Chondrocyte (in vitro differentiated cells): Measurements from ENCODE around the gene HS6ST3. TPM values are rescaled to one million over a fixed set of nuclear protein-coding genes. Genes with fewer than 3 reads are reported as not detected.
A peak's percentile ranks its signal among the peaks of the same experiment; 100 is the strongest.

Source experiments
- DNase-seq: peaks from one replicate; pipeline ENCODE4 v3.0.0; 2021; ENCODE audit warnings: mixed read lengths, low spot score
- H3K27ac Mint-ChIP-seq: one replicate; pipeline ENCODE4 v1.8.0; 2021; ENCODE audit warnings: mild to moderate bottlenecking, moderate library complexity, mixed read lengths; ENCODE audit not compliant: unreplicated experiment
- H3K27me3 Mint-ChIP-seq: 2 replicates; pipeline ENCODE4 v1.8.0; 2021; ENCODE audit warnings: low read depth, mixed read lengths
- H3K36me3 Mint-ChIP-seq: 2 replicates; pipeline ENCODE4 v1.8.0; 2021; ENCODE audit warnings: low read depth, mixed read lengths
- H3K4me1 Mint-ChIP-seq: 2 replicates; pipeline ENCODE4 v1.8.0; 2021; ENCODE audit warnings: low read depth, mild to moderate bottlenecking, mixed read lengths
- H3K4me3 Mint-ChIP-seq: one replicate; pipeline ENCODE4 v1.8.0; 2021; ENCODE audit warnings: mild to moderate bottlenecking, moderate library complexity, mixed read lengths; ENCODE audit not compliant: unreplicated experiment
- H3K9me3 Mint-ChIP-seq: 2 replicates; pipeline ENCODE4 v1.8.0; 2021; ENCODE audit warnings: low read depth, mixed read lengths
- CTCF ChIP-seq: fragments of 200-600 bp; sonication (generic); IDR thresholded peaks from 2 replicates; pipeline ENCODE4 v1.5.0; 2021; ENCODE audit warnings: antibody characterized with exemption, mild to moderate bottlenecking, moderate library complexity
- total RNA-seq: library from RNA; stranded (reverse); gene quantifications from 3 replicates; pipeline ENCODE4 v1.2.1, GENCODE V29; 2021

Gene HS6ST3
- total RNA-seq, 1 donor from 2014 or later, result not detected

- Mint-ChIP-seq H3K36me3 (no peaks in the 10 kb centered on the region), H3K4me1 (no peaks in the 10 kb centered on the region), H3K9me3 (no peaks in the 10 kb centered on the region), H3K27ac (no peak overlapping the region), H3K27me3 (peaks cover 43% of the 10 kb centered on the region), H3K4me3 (no peak overlapping the region)
- no peak for DNase-seq
- no peak for TF ChIP-seq CTCF
Measured at GRCh38 chr13:96072392-96072791, 17.5 kb upstream of the HS6ST3 start.

GRCh38 chr13:96075953-96076543, 13.9 kb upstream of the HS6ST3 start:
- no peaks in the 10 kb centered on the region for H3K9me3 Mint-ChIP-seq
- no peaks in the 10 kb centered on the region for H3K4me1 Mint-ChIP-seq
- H3K27me3 Mint-ChIP-seq, result peaks cover 51% of the 10 kb centered on the region
- no peak for DNase-seq
- no peak overlapping the region for H3K27ac Mint-ChIP-seq
- H3K4me3 Mint-ChIP-seq, result no peak overlapping the region
- TF ChIP-seq CTCF, result peak; percentile 81
- H3K36me3 Mint-ChIP-seq, result no peaks in the 10 kb centered on the region

- no peak for TF ChIP-seq CTCF
- Mint-ChIP-seq H3K27ac (no peak overlapping the region), H3K36me3 (peaks cover under 1% of the 10 kb centered on the region), H3K4me1 (no peaks in the 10 kb centered on the region), H3K4me3 (no peak overlapping the region), H3K9me3 (no peaks in the 10 kb centered on the region), H3K27me3 (peaks cover 58% of the 10 kb centered on the region)
- no peak for DNase-seq
Measured at GRCh38 chr13:96080676-96081075, 9.2 kb upstream of the HS6ST3 start.

- peaks cover 2% of the 10 kb centered on the region for H3K36me3 Mint-ChIP-seq
- H3K4me3 Mint-ChIP-seq, result no peak overlapping the region
Measured at GRCh38 chr13:96081888-96082287, 8.0 kb upstream of the HS6ST3 start.

GRCh38 chr13:96082640-96083039, 7.3 kb upstream of the HS6ST3 start:
- TF ChIP-seq CTCF, result no peak
- Mint-ChIP-seq H3K9me3 (no peaks in the 10 kb centered on the region), H3K27me3 (peaks cover 60% of the 10 kb centered on the region), H3K4me1 (no peaks in the 10 kb centered on the region), H3K36me3 (peaks cover 2% of the 10 kb centered on the region), H3K27ac (no peak overlapping the region), H3K4me3 (no peak overlapping the region)
- DNase-seq, result no peak

More at GRCh38 chr13:96081888-96082287, 8.0 kb upstream of the HS6ST3 start:
- TF ChIP-seq CTCF, result no peak
- DNase-seq, result no peak
- Mint-ChIP-seq H3K27me3 (peaks cover 61% of the 10 kb centered on the region), H3K4me1 (no peaks in the 10 kb centered on the region), H3K27ac (no peak overlapping the region), H3K9me3 (no peaks in the 10 kb centered on the region)
